Upper lobe of right lung (tissue), 1 donor: ENCODE results near the gene SBF1. TPM values are rescaled to one million over a fixed set of nuclear protein-coding genes. Genes with fewer than 3 reads are reported as not detected.

Experiments
- ATAC-seq: fragments of 200-7000 bp; cut with Tn5 transposase; one replicate; pipeline ENCODE4 v1.9.1; 2020; ENCODE audit warnings: mild to moderate bottlenecking, moderate library complexity
- DNase-seq: peaks from one replicate; pipeline ENCODE4 v3.0.0-alpha.2; 2020
- H3K27ac ChIP-seq: fragments of 200-600 bp; one replicate; pipeline ENCODE4 v1.8.0; 2022
- H3K27me3 ChIP-seq: fragments of 200-600 bp; one replicate; pipeline ENCODE4 v1.8.0; 2022; ENCODE audit warnings: mild to moderate bottlenecking
- H3K36me3 ChIP-seq: fragments of 200-600 bp; one replicate; pipeline ENCODE4 v1.8.0; 2022
- H3K4me1 ChIP-seq: fragments of 200-600 bp; one replicate; pipeline ENCODE4 v1.8.0; 2022
- H3K4me3 ChIP-seq: fragments of 200-600 bp; one replicate; pipeline ENCODE4 v1.8.0; 2022; ENCODE audit warnings: mild to moderate bottlenecking
- H3K9me3 ChIP-seq: fragments of 200-600 bp; one replicate; pipeline ENCODE4 v1.8.0; 2022
- CTCF ChIP-seq: fragments of 200-600 bp; IDR thresholded peaks from one replicate; pipeline ENCODE4 v1.8.0; 2022; ENCODE audit warnings: antibody characterized with exemption
- intact Hi-C: fragments of 100-400 bp; cut with DNase I; formaldehyde crosslinking; loops from one replicate; pipeline ENCODE4 v1.11.0; 2022
- total RNA-seq: library from RNA; stranded (reverse); fragmentation: NEBNext Ultra II Directional; extraction: Animal tissue kit (Norgen Biotek cat#: 25700); gene quantifications from one replicate; pipeline ENCODE4 v1.2.1, GENCODE V29; 2021
- donor health status: DM: no; HTN: yes; CAD: no; lungs with severe emphysema.

SBF1 gene
- total RNA-seq, 1 donor from 2014 or later: 69.4 TPM

GRCh38 chr22:50481045-50481439, 6.2 kb upstream of the SBF1 start:
- Histone ChIP-seq H3K36me3 (no peaks in the 10 kb centered on the region), H3K27ac (no peak overlapping the region), H3K4me3 (peak overlapping the region; percentile 54), H3K27me3 (peaks cover 31% of the 10 kb centered on the region), H3K9me3 (no peaks in the 10 kb centered on the region), H3K4me1 (peaks cover 6% of the 10 kb centered on the region)
- no peak for DNase-seq
- ATAC-seq: no peak
- TF ChIP-seq CTCF: no peak
- intact Hi-C loops: no loop called here

GRCh38 chr22:50479721-50480120, 4.9 kb upstream of the SBF1 start:
- Histone ChIP-seq H3K4me3 (no peak overlapping the region), H3K36me3 (no peaks in the 10 kb centered on the region), H3K4me1 (peaks cover 11% of the 10 kb centered on the region), H3K9me3 (no peaks in the 10 kb centered on the region), H3K27me3 (peaks cover 31% of the 10 kb centered on the region), H3K27ac (no peak overlapping the region)
- intact Hi-C loops: no loop called here
- DNase-seq (no peak), ATAC-seq (no peak)
- TF ChIP-seq CTCF: no peak

GRCh38 chr22:50477923-50478322, 3.1 kb upstream of the SBF1 start:
- H3K4me1 ChIP-seq: peaks cover 22% of the 10 kb centered on the region
- H3K27me3 ChIP-seq: peaks cover 26% of the 10 kb centered on the region
- no peak overlapping the region for H3K27ac ChIP-seq
- no peak for TF ChIP-seq CTCF
- no peaks in the 10 kb centered on the region for H3K36me3 ChIP-seq
- H3K4me3 ChIP-seq: no peak overlapping the region
- DNase-seq (no peak), ATAC-seq (no peak)
- intact Hi-C loops: no loop called here
- H3K9me3 ChIP-seq: no peaks in the 10 kb centered on the region

GRCh38 chr22:50476868-50477267, 2.0 kb upstream of the SBF1 start:
- Histone ChIP-seq H3K27me3 (peaks cover 16% of the 10 kb centered on the region), H3K4me1 (peaks cover 25% of the 10 kb centered on the region), H3K9me3 (no peaks in the 10 kb centered on the region), H3K36me3 (no peaks in the 10 kb centered on the region), H3K27ac (no peak overlapping the region), H3K4me3 (no peak overlapping the region)
- TF ChIP-seq CTCF: no peak
- ATAC-seq (no peak), DNase-seq (no peak)
- intact Hi-C loops: no loop called here

- H3K9me3 ChIP-seq: no peaks in the 10 kb centered on the region
- peaks cover 36% of the 10 kb centered on the region for H3K4me1 ChIP-seq
- no peak for TF ChIP-seq CTCF
- H3K27ac ChIP-seq: peak overlapping the region; percentile 71
- no peaks in the 10 kb centered on the region for H3K36me3 ChIP-seq
- intact Hi-C loops: no loop called here
- no peak for ATAC-seq
- DNase-seq: no peak
- H3K4me3 ChIP-seq: peak overlapping the region; percentile 85
- peaks cover 6% of the 10 kb centered on the region for H3K27me3 ChIP-seq
Measured at GRCh38 chr22:50475652-50476002, 792 bp upstream of the SBF1 start.

GRCh38 chr22:50473855-50474671, 772 bp downstream of the SBF1 start:
- peak; percentile 42 for ATAC-seq

More at GRCh38 chr22:50473855-50474671, 772 bp downstream of the SBF1 start:
- no peaks in the 10 kb centered on the region for H3K36me3 ChIP-seq
- peak overlapping the region; percentile 85 for H3K4me3 ChIP-seq
- no peak for TF ChIP-seq CTCF
- peak; percentile 79 for DNase-seq
- intact Hi-C loops: no loop called here
- peak overlapping the region; percentile 58 for H3K27ac ChIP-seq
- no peaks in the 10 kb centered on the region for H3K27me3 ChIP-seq
- H3K9me3 ChIP-seq: no peaks in the 10 kb centered on the region
- H3K4me1 ChIP-seq: peaks cover 52% of the 10 kb centered on the region
